ENCODE measurements around the gene VPS13D.

Gene VPS13D

DNA sequence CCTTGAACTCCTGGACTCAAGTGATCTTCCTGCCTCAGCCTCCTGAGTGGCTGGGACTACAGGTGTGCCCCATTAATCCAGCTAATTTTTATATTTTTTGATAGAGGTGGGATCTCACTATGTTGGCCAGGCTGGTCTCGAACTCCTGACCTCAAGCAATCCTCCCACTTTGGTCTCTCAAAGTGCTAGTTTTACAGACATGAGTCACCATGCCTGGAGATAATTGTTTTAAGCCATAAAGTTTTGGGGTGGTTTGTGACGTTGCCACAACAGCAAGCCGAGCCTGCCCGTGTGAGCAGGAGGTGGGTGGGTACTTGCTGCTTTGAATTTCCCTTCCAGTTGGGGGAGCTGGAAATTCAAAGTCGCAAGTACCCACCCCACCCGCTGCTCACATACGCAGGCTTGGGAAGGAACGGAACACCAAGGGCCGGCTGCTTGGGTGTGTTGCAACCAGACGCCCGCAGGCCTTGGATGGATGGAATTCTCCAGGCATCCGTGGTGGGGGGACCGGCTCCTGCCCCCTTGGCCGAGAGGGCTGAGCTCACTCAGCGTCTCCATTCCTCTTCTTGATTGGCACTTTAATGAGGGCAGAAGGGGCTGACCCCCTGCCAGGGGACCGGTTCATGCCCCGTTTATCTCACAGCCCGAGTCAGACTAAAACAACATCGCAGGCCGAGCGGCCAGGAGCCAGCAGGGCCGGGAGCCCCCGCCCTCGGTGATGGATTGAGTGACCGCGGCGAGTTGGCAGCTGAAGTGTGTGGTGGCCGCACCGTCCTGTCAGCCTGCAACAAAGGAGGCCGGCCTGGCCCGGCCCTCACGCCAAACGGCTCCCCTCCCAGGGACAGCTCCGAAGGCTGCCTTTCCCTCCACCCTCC is 310.1 kb downstream of the VPS13D start:
- DNase-seq (ENCODE audit: low read depth in 3 of 3), result no peak

GRCh38 chr1:12540580-12541273 is 310.9 kb downstream of the VPS13D start:
- no peak for DNase-seq (ENCODE audit: low read depth in 3 of 3)

- DNase-seq (ENCODE audit: low read depth in 3 of 3), result no peak
Measured at GRCh38 chr1:12541274-12542137, 311.7 kb downstream of the VPS13D start.

GRCh38 chr1:12542138-12542465 is 312.3 kb downstream of the VPS13D start:
- no peak for DNase-seq (ENCODE audit: low read depth in 3 of 3)

DNA sequence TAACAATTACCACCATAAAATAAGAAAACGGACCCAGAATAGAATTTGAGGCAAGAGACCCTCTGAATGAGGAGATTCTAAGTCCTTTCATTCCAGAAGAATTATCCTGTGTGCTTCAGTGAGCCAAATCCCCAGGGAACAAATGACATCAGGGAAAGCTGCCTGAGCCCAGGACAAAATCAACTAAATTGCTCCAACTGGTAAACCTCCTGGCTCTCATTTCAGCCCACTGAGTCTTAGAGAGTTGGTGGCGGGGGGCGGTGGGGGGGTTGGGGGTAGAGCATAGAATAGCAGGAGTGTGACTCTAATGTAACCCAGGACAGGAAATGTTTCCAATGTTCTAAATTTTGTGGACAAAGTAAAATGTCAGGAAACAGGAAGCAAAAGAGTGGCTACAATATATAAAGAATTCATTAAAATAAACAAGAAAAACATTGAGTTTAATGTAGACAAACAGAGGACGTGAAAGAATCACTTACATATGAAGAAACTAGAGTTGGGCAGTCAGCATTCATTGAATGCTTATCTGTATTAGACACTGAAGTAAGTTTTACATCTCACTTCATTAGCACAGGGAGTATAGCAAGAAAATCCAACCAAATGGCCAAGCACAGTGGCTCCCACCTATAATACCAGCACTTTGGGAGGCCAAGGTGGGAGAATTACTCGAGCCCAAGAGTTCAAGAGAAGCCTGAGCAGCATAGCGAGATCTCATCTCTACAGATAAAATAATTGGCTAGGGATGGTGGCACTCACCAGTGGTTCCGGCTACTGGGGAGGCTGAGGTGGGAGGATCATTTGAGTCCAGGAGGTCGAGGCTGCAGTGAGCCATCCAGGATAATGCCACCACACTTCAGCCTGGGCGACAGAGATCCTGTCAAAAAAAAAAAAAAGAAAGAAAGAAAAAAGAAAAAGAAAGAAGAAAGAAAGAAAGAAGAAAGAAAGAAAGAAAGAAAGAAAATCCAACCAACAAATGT is 313.1 kb downstream of the VPS13D start:
- no peak for DNase-seq (ENCODE audit: low read depth in 3 of 3)

- no peak for DNase-seq (ENCODE audit: low read depth in 3 of 3)
Measured at GRCh38 chr1:12543740-12544154, 313.9 kb downstream of the VPS13D start.

DNA sequence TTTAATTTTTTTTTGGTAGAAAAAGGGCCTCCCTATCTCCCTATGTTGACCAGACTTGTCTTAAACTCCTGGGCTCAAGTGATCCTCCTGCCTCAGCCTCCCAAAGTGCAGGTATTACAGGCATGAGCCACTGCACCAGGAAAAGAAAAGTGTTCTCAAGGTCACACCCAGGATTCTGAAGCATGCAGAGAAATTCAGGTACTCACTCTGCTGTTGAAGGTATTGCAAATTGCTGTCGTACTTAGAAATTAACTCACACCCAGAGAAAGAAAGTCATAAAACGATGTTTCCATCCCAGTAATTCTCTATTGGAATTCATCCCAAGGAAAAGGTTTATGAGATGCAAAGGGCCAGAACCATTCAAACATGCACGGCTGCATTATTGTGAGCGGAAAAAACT is 314.5 kb downstream of the VPS13D start:
- DNase-seq (ENCODE audit: low read depth in 3 of 3), result no peak

DNA sequence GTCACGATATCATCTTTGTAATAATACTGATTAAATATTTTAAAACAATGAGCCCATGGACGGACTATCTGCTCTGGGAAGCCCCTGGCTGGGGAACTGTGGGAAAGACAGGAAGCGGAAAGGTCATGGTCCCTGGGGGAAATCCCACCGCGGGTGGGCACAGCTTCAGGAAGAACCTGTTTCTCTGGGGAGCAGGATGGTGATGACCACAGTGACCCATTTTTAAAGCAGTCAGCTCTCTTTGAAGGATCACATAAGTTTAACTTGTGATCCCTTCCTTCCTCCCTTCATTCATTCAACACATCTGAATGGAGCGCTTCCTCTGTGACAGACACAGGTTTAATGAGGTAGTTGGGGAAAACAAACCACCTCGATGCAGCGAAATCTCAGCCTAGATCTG is 315.2 kb downstream of the VPS13D start:
- no peak for DNase-seq (ENCODE audit: low read depth in 3 of 3)

- DNase-seq (ENCODE audit: low read depth in 3 of 3), result no peak
Measured at GRCh38 chr1:12546771-12547585, 317.1 kb downstream of the VPS13D start.

- no peak for DNase-seq (ENCODE audit: low read depth in 3 of 3)
Measured at GRCh38 chr1:12547586-12548225, 317.9 kb downstream of the VPS13D start.

DNA sequence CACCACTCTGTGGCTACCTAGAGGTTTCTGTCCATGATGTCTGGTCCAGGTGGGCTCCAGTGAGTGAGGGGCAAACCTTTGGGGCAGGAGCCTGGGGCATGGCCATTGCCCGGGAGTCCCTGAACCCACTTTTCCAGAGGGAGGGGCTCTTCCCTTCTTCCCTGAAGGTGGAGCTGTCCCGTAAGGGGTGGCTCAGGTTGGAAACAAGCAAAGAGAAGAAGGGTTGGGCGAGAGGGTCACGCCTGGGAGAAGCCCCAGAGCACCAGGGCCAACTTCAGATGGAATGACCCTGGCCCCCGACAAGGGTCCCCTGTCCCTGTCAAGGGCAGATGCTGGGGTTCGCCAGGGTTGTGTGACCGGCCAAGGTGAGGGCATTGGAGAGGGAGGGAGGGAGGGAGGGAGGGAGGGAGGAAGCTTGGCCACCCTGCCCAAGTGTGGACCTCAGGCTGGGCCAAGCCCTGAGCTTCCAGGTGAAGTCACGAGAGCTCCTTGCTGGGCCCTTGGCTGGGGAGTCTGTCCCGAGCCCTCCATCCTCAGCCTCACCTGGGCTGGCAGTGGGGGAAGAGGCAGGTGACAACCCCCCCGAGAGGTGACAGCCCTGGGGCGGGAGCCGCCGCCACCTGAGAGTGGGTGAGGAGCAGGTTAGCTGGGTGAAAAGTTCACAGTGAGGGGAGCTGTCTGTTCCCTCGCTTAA is 318.6 kb downstream of the VPS13D start:
- DNase-seq (ENCODE audit: low read depth in 3 of 3), result no peak

GRCh38 chr1:12548973-12549459 is 319.2 kb downstream of the VPS13D start:
- DNase-seq (ENCODE audit: low read depth in 3 of 3), result no peak

DNA sequence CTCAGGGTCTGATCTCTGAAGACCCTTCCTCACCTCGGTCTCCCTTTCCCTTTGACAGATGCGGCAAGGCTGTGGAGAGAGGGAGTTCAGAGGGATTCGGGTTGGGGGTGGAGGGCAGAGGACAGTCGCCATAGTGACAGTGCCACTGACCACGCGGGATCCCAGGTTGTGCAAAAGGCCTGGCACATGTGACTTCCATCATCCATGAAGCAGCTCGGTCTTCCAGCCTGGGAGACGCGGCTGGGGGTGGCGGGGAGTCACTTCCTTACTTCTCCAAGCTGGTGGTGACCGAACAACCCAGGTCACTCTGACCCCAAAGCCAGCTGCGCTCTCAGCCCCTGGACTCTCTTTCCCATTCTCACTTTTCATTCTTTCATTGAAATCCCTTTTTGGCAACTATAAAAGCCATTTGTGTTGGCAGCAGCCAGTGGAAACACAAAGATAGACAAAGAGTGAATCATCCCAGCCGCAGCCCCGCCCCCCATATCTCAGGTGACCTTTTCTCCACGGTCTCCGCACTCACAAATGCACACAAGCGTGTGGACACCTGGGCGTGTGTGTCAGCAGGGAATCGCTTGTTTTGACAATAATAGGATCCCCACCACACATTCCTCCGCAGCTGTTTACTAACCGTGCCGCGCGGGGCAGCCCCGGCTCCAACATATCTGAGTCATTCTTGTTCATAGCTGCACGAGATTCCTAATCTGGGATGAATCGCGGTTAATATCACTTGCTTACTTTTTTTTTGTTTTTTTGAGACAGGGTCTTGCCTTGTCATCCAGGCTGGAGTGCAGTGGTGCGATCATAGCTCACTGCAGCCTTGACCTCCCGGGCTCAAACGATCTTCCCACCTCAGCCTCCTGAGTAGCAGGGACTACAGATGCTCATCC is 319.9 kb downstream of the VPS13D start:
- no peak for DNase-seq (ENCODE audit: low read depth in 3 of 3)

GRCh38 chr1:12551584-12551983 is 321.8 kb downstream of the VPS13D start:
- no peak for DNase-seq (ENCODE audit: low read depth in 3 of 3)

DNA sequence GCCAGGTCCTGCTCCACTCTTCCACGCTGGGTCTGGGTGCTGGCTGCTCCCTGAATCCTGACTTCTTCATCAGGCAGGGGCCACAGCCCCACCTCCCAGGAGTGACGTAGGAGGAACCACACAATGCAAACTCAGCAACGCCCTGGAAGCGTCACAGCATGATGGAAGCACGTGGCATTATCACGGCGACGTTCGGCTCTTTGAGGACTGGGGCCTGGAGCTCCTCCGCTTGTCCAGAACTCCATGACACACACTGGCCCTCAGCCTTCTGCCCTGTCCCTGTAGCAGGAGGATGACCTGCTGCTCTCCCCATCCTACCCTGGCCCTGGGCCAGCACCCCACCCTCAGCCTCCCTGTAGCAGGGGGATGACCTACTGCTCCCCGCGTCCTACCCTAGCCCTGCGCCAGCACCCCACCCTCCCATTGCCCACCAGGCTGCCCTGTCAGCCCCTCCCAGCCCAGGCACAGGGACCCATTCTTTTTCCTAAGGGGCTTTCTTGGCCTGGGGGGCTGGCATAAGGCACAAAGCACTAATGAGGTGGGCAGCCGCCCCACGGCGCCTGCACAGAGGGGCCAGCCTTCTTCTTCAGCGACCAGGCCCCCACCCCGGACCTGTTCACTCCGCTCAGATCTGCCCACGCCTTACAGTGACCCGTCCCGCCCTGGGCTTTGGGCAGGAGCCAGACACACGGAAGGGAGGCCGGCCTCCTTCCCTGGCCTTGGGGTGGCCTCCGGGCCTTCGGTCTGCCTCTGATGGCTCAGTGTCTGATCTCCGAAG is 322.5 kb downstream of the VPS13D start:
- no peak for DNase-seq (ENCODE audit: low read depth in 3 of 3)

DNA sequence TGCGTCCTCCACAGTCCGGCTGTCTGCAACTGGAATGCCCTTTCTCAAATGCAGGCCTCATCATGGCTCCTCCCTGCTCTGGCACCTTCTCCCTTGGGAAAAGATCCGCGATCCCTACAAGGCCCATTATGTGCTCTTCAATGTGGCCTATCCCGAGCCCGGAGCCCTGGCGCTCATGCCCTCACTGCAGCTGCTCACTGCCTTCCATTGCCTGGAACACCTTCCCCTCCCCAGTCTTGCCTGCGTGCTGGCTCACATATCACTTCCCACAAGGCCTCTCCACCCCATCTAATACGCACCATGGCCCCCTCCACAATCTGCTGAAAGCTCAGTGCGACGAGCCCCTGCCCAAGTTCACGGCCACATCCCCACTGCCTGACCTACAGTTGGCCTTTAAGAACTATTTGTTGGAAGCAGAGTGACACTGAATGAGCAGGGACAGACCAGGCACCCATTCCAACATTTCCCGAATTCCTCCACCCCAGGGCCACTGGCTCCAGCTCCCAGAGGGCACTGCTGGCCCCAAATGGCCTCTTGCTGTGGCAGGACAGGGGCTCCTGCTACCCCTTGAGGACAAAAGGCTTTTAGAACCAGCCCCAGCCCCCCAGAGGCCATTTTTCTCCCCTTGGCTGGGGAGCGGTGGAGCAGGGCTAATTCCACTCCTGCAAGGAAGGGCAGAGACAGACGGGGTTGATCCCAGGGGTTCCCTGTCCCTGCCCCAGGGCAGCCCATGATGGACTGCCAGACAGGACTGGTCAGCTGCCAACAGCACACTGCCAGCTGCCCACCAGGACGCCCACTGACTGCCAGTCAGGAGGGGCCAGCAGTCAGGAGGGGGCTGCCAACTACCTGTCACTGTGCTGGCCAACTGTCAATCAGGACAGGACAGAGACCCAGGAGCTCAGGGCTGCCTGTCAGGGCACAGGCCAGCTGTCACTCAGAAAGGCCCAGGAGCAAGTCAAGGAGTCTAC is 323.4 kb downstream of the VPS13D start:
- no peak for DNase-seq (ENCODE audit: low read depth in 3 of 3)

Measured in stimulated activated CD4-positive, alpha-beta T cell treated with anti-CD3 and anti-CD28 coated beads, TNF-alpha, amount 100 ng/mL, for 48 hours (primary cell).